Coronary artery (tissue), 2 donors: ENCODE measurements around the gene CSF3.

Source experiments
- DNase-seq: peaks from one replicate; pipeline ENCODE4 v3.0.0-alpha.2; 2017; ENCODE audit warnings: low spot score
- H3K27ac ChIP-seq, 2 donors: fragments of 200-600 bp; sonication (generic); one replicate each; pipeline ENCODE4 v1.5.1; 2016 to 2019
- H3K4me3 ChIP-seq: fragments of 200-600 bp; sonication (generic); 2 replicates; pipeline ENCODE4 v1.5.1; 2016; ENCODE audit warnings: mild to moderate bottlenecking, moderate library complexity
- CTCF ChIP-seq: fragments of 200-600 bp; sonication (generic); IDR thresholded peaks from one replicate; pipeline ENCODE4 v1.5.1; 2019; ENCODE audit warnings: antibody characterized with exemption

The CSF3 gene

GRCh38 chr17:40019140-40019991 lies 4.1 kb downstream of the CSF3 start:
- Histone ChIP-seq H3K27ac (peak overlapping the region in 1 of 2 donors; percentile 63), H3K4me3 (no peak overlapping the region)
- no peak for TF ChIP-seq CTCF
- DNase-seq, result no peak

DNA sequence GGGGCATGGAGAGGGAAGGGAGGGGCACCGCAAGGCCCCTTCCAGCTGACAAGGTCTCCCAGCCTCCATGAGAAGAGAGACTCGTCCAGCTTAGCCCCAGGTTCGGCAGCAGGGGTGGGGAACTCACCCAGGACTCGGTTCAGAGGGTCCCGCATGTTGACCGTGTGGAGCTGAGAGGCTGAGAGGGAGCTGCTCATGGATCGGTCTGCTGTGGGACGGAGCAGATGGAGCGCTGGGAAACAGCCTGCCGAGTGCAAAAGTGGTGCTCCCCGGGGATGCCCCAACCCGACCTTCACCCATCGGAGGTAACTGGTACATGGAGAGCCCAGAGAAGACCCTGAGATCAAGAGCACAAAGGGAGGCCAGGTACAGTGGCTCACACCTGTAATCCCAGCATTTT lies 4.9 kb downstream of the CSF3 start:
- peak overlapping the region in 1 of 2 donors; percentile 47 for H3K27ac ChIP-seq
- no peak for DNase-seq
- TF ChIP-seq CTCF, result no peak
- H3K4me3 ChIP-seq, result no peak overlapping the region

- H3K4me3 ChIP-seq, result no peak overlapping the region
- TF ChIP-seq CTCF, result no peak
- peak overlapping the region; percentile 19 to 73 for H3K27ac ChIP-seq
- DNase-seq, result no peak
Observed at GRCh38 chr17:40021451-40021971, 6.3 kb downstream of the CSF3 start.

DNA sequence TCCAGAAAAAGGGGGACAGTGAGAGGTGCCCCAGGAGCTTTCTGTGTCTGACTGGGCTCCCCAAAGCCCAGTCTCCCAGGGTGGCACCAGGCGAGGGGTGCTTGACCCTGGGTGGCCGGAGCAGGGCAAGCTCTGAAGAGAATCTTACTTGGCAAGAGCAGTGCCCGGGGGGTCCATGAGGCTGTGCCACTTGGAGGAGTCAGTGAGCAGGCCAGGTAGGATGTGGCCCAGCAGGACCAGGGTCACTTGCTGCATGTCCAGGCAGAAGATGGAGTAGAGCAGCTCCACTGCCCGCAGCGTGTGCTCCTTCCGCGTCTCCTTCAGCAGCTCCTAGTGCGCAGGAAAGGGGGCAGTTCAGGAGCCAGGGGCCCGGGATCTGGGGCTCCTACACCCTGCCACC lies 7.3 kb downstream of the CSF3 start:
- no peak for TF ChIP-seq CTCF
- Histone ChIP-seq H3K27ac (peak overlapping the region in 1 of 2 donors; percentile 73), H3K4me3 (no peak overlapping the region)
- no peak for DNase-seq

- no peak overlapping the region for H3K27ac ChIP-seq
- no peak for DNase-seq
- no peak for TF ChIP-seq CTCF
- H3K4me3 ChIP-seq, result no peak overlapping the region
Observed at GRCh38 chr17:40022961-40023541, 7.8 kb downstream of the CSF3 start.

- TF ChIP-seq CTCF, result no peak
- DNase-seq, result no peak
- Histone ChIP-seq H3K4me3 (no peak overlapping the region), H3K27ac (no peak overlapping the region)
Observed at GRCh38 chr17:40023590-40024292, 8.5 kb downstream of the CSF3 start.
